ENCODE data around the gene KDM6B.

The KDM6B gene

GRCh38 chr17:7822126-7822525 is 11.9 kb upstream of the KDM6B start:
- DNase-seq (ENCODE audit: low read depth in 1 of 2, low spot score in 1 of 2) = no peak

GRCh38 chr17:7823581-7824001 is 10.4 kb upstream of the KDM6B start:
- DNase-seq (ENCODE audit: low read depth in 1 of 2, low spot score in 1 of 2) = no peak

GRCh38 chr17:7824021-7824924 is 9.7 kb upstream of the KDM6B start:
- DNase-seq (ENCODE audit: low read depth in 1 of 2, low spot score in 1 of 2) = no peak

GRCh38 chr17:7825206-7825990 is 8.6 kb upstream of the KDM6B start:
- DNase-seq (ENCODE audit: low read depth in 1 of 2, low spot score in 1 of 2) = no peak

GRCh38 chr17:7830616-7831015 is 3.4 kb upstream of the KDM6B start:
- DNase-seq (ENCODE audit: low read depth in 1 of 2, low spot score in 1 of 2) = no peak

GRCh38 chr17:7831233-7831632 is 2.8 kb upstream of the KDM6B start:
- DNase-seq (ENCODE audit: low read depth in 1 of 2, low spot score in 1 of 2) = no peak

- no peak for DNase-seq (ENCODE audit: low read depth in 1 of 2, low spot score in 1 of 2)
Measured at GRCh38 chr17:7832431-7832830, 1.6 kb upstream of the KDM6B start.

- no peak for DNase-seq (ENCODE audit: low read depth in 1 of 2, low spot score in 1 of 2)
Measured at GRCh38 chr17:7833011-7833794, 814 bp upstream of the KDM6B start.

- DNase-seq (ENCODE audit: low read depth in 1 of 2, low spot score in 1 of 2) = peak in 1 of 2 donors; percentile 36
Measured at GRCh38 chr17:7834542-7834956, 532 bp downstream of the KDM6B start.

GRCh38 chr17:7834957-7835813 is 1.2 kb downstream of the KDM6B start:
- peak; percentile 69 to 83 for DNase-seq (ENCODE audit: low read depth in 1 of 2, low spot score in 1 of 2)

- DNase-seq (ENCODE audit: low read depth in 1 of 2, low spot score in 1 of 2) = peak in 1 of 2 donors; percentile 27
Measured at GRCh38 chr17:7835814-7836595, 2.0 kb downstream of the KDM6B start.

- DNase-seq (ENCODE audit: low read depth in 1 of 2, low spot score in 1 of 2) = no peak
Measured at GRCh38 chr17:7836596-7837407, 2.8 kb downstream of the KDM6B start.

- no peak for DNase-seq (ENCODE audit: low read depth in 1 of 2, low spot score in 1 of 2)
Measured at GRCh38 chr17:7837408-7838088, 3.5 kb downstream of the KDM6B start.

GRCh38 chr17:7838090-7839075 is 4.4 kb downstream of the KDM6B start:
- no peak for DNase-seq (ENCODE audit: low read depth in 1 of 2, low spot score in 1 of 2)

GRCh38 chr17:7839190-7839875 is 5.3 kb downstream of the KDM6B start:
- DNase-seq (ENCODE audit: low read depth in 1 of 2, low spot score in 1 of 2) = no peak

- no peak for DNase-seq (ENCODE audit: low read depth in 1 of 2, low spot score in 1 of 2)
Measured at GRCh38 chr17:7839876-7840261, 5.9 kb downstream of the KDM6B start.
